Immature natural killer cell (primary cell): Measurements from ENCODE around the gene ITGA7. TPM values are rescaled to one million over a fixed set of nuclear protein-coding genes. Genes with fewer than 3 reads are reported as not detected.

ENCODE experiments used
- DNase-seq, 3 donors: peaks; one replicate each; pipeline ENCODE4 v3.0.0; 2022; ENCODE audit warnings: mixed read lengths in 1 of 3
- H3K27ac Mint-ChIP-seq, 6 donors: one replicate each; pipeline ENCODE4 v1.8.0; 2020; ENCODE audit warnings: mixed read lengths in 6 of 6, mild to moderate bottlenecking in 5 of 6, inconsistent platforms in 4 of 6, moderate library complexity in 3 of 6
- H3K27me3 Mint-ChIP-seq, 3 donors: one replicate each; pipeline ENCODE4 v1.8.0; 2020 to 2021; ENCODE audit warnings: low read depth in 3 of 3, mild to moderate bottlenecking in 3 of 3, mixed read lengths in 3 of 3, moderate library complexity in 3 of 3, inconsistent platforms in 1 of 3
- H3K36me3 Mint-ChIP-seq, 3 donors: one replicate each; pipeline ENCODE4 v1.8.0; 2020; ENCODE audit warnings: mixed read lengths in 3 of 3, inconsistent platforms in 2 of 3, mild to moderate bottlenecking in 2 of 3
- H3K4me1 Mint-ChIP-seq, 2 donors: one replicate each; pipeline ENCODE4 v1.8.0; 2020; ENCODE audit warnings: inconsistent platforms in 2 of 2, mild to moderate bottlenecking in 2 of 2, mixed read lengths in 2 of 2, moderate library complexity in 1 of 2
- H3K4me3 Mint-ChIP-seq, 5 donors: one replicate each; pipeline ENCODE4 v1.8.0; 2020; ENCODE audit warnings: mild to moderate bottlenecking in 5 of 5, mixed read lengths in 5 of 5, inconsistent platforms in 3 of 5, moderate library complexity in 3 of 5
- H3K9me3 Mint-ChIP-seq, 6 donors: one replicate each; pipeline ENCODE4 v1.8.0; 2020; ENCODE audit warnings: mild to moderate bottlenecking in 6 of 6, mixed read lengths in 6 of 6, inconsistent platforms in 4 of 6, moderate library complexity in 3 of 6
- polyA plus RNA-seq, 3 donors: library from polyadenylated mRNA; unstranded; fragments of 300-500 nt; fragmentation: Illumina TruSeq; gene quantifications; one replicate each; pipeline ENCODE4 v1.2.3, GENCODE V29; 2021

ITGA7 gene
- polyA plus RNA-seq, 3 donors from 2014 or later, result 0.31 TPM; not detected in 2

DNA sequence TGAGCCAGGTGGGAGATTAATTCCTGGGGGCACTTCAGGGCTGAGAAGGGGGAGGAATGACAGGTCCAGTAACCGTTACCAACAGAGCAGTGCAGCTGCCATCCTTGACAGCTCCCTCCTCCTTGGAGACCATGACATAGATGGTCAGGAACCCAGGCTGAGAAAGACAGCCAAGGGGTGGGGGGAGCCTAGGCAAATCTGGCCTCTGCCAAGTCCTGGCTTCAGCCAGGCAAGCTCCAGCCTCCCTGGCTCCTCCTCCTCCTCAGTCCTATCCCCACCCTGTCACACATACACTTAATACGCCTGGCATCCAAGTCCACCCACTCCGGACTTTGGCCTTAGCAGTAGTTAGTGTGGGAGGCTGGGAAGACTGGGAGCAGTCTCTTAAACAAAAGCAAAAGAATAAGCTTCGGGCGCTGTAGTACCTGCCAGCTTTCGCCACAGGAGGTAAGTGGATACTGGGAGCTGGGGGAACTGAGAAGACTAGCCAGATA, 12.4 kb upstream of the ITGA7 start, which contains the start of gene RDH5:
TSS of gene RDH5 (plus strand) at position 323 of the 494 bp plus-strand sequence. CDS start 792 bp downstream, outside the sequence.
- Mint-ChIP-seq H3K36me3 (peaks cover 0 to 7% (median 0%) of the 10 kb centered on the region in 3 donors), H3K27ac (peak within 1 kb of the TSS in 4 of 6 donors; percentile 39 to 72 (median 64)), H3K27me3 (peaks cover 11 to 18% (median 15%) of the 10 kb centered on the region in 3 donors), H3K9me3 (no peaks in the 10 kb centered on the region), H3K4me3 (peak within 1 kb of the TSS in 3 of 5 donors; percentile 30 to 74 (median 33)), H3K4me1 (peaks cover 49 to 65% of the 10 kb centered on the region in 2 donors)
- no peak for DNase-seq

DNA sequence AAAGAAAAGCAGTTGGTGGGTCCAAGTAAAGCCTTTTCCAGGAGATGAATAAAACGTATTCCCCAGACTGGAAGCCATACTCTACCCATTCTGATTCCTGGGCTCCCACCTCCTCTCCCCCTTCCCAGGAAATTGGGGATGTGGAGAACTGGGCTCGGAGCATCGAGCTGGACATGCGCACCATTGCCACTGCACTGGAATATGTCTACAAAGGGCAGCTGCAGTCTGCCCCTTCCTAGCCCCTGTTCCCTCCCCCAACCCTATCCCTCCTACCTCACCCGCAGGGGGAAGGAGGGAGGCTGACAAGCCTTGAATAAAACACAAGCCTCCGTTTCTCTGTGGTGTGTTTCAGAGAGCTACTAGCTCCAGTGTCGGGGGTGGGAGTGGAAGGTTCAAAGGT, 11.7 kb upstream of the ITGA7 start:
- Mint-ChIP-seq H3K4me1 (peaks cover 43 to 60% of the 10 kb centered on the region in 2 donors), H3K27me3 (peaks cover 11 to 21% (median 15%) of the 10 kb centered on the region in 3 donors), H3K4me3 (peak overlapping the region in 1 of 5 donors; percentile 33), H3K9me3 (no peaks in the 10 kb centered on the region), H3K36me3 (peaks cover 0 to under 1% (median 0%) of the 10 kb centered on the region in 3 donors), H3K27ac (peak overlapping the region in 1 of 6 donors; percentile 28)
- DNase-seq, result no peak

DNA sequence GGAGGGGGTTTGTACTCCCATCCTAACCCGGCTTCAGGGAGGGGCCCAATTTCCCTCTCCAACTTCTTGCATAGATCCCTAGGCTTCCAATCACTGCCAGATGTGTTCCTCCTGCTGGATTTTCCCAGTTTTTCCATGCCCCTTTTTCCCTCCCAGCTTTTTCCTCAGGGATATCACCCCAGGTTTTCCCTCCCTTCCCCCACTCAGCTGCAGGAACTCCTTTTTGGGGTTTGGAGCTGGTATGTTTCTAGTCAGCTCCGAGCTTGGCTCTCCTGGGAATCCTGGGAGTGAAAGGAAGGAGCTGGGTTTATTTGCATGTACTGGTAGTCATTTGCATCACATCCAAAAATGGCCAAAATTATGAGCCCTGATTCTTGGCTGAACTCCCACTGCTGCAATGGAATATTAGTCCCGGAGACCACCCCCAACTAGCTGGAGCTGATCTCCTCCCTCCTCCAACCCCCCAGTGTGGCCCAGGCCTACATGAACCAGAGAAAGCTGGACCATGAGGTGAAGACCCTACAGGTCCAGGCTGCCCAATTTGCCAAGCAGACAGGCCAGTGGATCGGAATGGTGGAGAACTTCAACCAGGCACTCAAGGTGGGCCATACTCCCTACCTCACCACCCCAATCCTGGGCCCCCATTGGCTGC, 11.0 kb upstream of the ITGA7 start:
- H3K4me3 Mint-ChIP-seq, result no peak overlapping the region
- peak overlapping the region in 1 of 6 donors; percentile 22 for H3K27ac Mint-ChIP-seq
- DNase-seq, result no peak
- H3K27me3 Mint-ChIP-seq, result peaks cover 11 to 19% (median 15%) of the 10 kb centered on the region in 3 donors
- peaks cover 43 to 58% of the 10 kb centered on the region in 2 donors for H3K4me1 Mint-ChIP-seq
- H3K36me3 Mint-ChIP-seq, result no peaks in the 10 kb centered on the region
- no peaks in the 10 kb centered on the region for H3K9me3 Mint-ChIP-seq

DNA sequence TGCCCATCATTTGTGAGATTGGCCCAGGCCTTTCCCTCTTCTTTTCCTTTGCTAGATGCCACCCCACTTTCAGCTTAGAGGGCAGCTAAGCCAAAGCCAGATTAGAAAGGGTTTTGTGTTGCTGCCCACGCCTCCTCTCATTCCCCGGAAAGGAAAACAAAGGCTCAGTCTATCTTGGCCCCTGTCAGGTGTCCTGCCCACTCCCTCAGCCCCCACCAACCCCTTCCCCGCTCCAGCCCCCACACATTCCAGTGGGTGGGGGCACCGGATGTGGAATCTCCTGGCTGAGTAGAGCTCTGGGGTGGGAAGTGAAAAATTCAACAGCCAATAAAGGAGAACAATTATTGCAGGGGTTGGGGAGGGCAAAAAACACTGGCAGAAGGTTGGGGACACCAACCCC, 10.3 kb upstream of the ITGA7 start:
- Mint-ChIP-seq H3K9me3 (no peaks in the 10 kb centered on the region), H3K27me3 (peaks cover 11 to 18% (median 15%) of the 10 kb centered on the region in 3 donors)

DNA sequence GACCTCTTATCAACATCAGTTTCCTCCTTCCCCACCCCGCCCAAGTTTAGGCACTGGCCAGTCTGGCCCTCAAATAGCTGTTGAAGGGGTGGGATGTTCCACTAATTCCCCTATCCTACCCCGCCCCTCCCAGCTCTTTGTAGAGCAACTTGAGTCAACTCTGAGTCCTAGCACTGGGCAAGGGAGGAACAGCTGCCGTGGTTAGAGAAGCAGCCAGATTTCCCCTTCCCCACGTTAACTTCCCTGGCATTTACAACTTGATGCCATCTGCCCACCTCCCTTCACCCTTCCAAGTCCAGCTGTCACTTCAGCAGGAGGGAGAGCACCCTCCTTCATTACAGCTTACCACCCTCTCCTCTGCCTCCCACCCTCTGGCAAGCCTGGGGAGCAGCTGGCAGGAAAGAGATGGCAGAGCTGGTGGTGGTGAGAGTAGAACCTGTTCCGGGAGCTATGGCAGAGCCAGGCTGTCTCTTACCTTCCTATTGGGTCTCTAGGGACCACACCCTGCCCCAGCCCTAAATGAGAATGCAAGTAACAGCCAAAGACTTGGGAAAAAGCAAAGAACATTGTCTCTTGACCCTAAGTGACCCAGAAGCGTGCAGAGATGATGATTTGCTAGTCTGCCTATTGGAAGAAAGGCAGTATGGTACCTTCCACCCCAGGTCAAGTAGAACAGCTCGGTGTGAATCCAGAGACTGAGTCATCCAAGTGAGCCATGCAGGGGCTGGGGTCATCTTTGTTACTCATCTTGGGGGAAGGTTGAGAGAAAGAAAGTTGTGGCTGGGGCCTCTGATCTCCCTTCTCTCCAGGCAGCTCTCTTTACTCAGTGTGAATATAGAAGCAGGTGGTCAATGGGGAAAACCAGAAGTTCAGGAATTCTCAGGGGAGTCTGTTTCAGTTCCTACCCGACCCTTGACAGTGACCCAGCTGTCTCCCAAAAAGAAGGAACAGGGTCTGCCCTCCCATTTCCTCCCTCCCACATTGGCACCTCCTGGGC, 9.6 kb upstream of the ITGA7 start:
- Mint-ChIP-seq H3K36me3 (no peaks in the 10 kb centered on the region), H3K4me3 (peak overlapping the region; percentile 84 to 92 (median 89)), H3K9me3 (no peaks in the 10 kb centered on the region), H3K4me1 (peaks cover 42 to 58% of the 10 kb centered on the region in 2 donors), H3K27ac (peak overlapping the region; percentile 59 to 94 (median 90)), H3K27me3 (peaks cover 11 to 19% (median 15%) of the 10 kb centered on the region in 3 donors)
- DNase-seq, result no peak

More for the DNA sequence above, 10.3 kb upstream of the ITGA7 start:
- Mint-ChIP-seq H3K27ac (peak overlapping the region in 2 of 6 donors; percentile 65 to 80), H3K36me3 (no peaks in the 10 kb centered on the region), H3K4me1 (peaks cover 42 to 58% of the 10 kb centered on the region in 2 donors), H3K4me3 (peak overlapping the region in 1 of 5 donors; percentile 88)
- no peak for DNase-seq

DNA sequence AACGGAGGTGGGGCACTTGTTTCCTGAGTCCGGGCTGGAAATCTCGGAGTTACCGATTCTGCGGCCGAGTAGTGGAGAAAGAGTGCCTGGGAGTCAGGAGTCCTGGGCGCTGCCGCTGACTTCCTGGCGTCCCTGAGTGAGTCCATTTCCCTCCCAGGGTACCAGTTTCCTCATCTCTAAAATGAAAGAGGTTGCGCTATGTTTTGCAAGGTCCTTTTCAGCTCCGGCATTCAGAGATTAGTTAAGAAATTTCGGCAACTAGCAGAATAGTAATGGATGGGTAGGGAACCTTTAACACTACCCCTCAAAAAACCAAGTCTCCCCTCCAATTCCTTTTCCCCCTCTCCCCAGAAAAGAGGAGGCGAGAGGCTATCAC, 8.9 kb upstream of the ITGA7 start:
- DNase-seq, result no peak
- peaks cover 11 to 20% (median 15%) of the 10 kb centered on the region in 3 donors for H3K27me3 Mint-ChIP-seq
- no peaks in the 10 kb centered on the region for H3K36me3 Mint-ChIP-seq
- H3K4me3 Mint-ChIP-seq, result peak overlapping the region; percentile 84 to 92 (median 89)
- no peaks in the 10 kb centered on the region for H3K9me3 Mint-ChIP-seq
- H3K27ac Mint-ChIP-seq, result peak overlapping the region; percentile 85 to 94 (median 93)
- H3K4me1 Mint-ChIP-seq, result peaks cover 42 to 58% of the 10 kb centered on the region in 2 donors

DNA sequence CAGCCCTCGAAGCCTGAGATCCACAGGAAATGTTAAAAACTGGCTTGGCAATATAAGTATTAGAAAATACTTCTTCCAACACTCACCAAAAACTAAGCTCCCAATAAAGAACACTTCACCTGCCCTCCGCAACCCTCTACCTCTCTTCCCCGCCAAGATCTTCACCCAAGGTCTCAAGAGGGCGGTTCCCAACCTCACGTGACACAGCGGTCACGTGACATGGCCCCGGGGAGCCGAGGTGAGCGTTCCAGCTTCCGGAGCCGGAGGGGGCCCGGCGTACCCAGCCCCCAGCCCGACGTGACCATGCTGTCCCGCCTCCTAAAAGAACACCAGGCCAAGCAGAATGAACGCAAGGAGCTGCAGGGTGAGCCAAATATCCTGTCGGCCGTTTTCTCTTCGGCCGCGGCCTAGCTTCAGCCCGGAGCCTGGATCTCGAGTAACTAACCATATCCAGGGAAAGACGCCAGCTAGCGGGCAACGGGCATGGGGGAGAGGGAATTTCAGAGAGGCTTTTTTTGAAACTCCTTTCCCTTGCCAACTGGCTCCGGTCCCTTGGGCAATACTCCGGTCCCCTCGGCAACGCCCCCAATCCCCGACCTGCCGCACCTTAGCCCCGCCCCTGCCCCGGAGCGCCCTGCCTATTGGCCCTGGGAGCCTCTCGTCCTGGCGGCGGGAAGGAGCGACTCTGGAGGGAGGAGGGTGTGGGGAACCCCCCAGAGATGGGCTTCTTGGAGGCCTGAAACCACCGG, 8.3 kb upstream of the ITGA7 start, which contains the start of gene BLOC1S1:
TSS of gene BLOC1S1 (plus strand) at position 214 of the 749 bp plus-strand sequence. CDS start at position 220, 6 bp downstream.
- DNase-seq, result peak; percentile 88 to 90 (median 89)
- Mint-ChIP-seq H3K9me3 (no peaks in the 10 kb centered on the region), H3K36me3 (no peaks in the 10 kb centered on the region), H3K27me3 (peaks cover 11 to 20% (median 15%) of the 10 kb centered on the region in 3 donors), H3K27ac (peak within 1 kb of the TSS; percentile 85 to 94 (median 93)), H3K4me1 (peaks cover 41 to 56% of the 10 kb centered on the region in 2 donors), H3K4me3 (peak within 1 kb of the TSS; percentile 84 to 92 (median 89))

DNA sequence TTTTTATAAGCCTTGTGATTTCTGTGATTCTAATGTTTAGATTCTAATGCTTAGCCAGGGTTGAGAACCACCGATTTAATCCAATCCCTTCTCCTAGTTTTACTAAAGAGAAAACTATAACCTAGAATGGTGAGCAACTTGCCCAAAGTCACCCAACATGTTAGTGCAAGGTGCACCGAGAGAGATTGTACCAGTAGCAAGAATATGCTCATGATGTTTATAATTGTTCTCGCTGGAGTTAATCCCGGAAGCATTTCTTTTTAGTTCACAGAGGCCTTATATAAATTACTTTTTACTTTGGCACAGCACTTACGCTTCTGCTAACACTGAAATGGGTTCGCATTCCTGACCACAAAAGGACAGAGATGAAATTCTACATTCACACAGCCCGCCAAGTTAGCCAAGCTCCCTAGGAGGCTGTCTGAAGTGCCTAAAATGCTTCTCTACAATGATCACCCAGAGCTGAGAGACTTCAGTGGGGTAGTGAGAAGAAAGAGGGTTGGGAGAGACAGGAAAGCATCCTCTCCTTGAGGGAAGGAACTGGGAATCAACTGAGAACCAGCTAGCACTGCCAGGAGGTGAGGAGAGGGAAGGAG, 7.6 kb upstream of the ITGA7 start:
- H3K4me3 Mint-ChIP-seq, result peak overlapping the region; percentile 84 to 92 (median 89)
- peaks cover 11 to 20% (median 15%) of the 10 kb centered on the region in 3 donors for H3K27me3 Mint-ChIP-seq

DNA sequence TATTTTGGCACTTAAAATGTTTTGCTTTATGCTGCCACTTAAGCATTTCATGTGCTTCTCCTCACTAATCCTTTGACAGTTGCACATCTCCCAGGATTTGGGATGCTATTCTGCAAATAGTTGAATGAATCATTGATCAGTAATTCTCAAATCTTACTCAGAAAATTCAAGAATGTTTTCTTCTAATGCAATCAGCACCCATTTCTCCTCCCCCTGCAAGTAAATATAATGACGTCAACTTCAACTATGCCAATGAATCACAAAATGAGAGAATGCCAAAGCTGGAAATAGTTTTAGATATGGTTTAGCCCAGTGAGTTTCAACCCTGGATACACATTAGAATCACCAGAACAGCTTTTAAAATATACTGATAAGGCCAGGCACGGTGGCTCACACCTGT, 6.0 kb upstream of the ITGA7 start:
- Mint-ChIP-seq H3K9me3 (no peaks in the 10 kb centered on the region), H3K27ac (no peak overlapping the region), H3K36me3 (no peaks in the 10 kb centered on the region), H3K4me3 (peak overlapping the region in 1 of 5 donors; percentile 11), H3K27me3 (peaks cover 11 to 28% (median 27%) of the 10 kb centered on the region in 3 donors), H3K4me1 (peaks cover 29 to 44% of the 10 kb centered on the region in 2 donors)
- DNase-seq, result no peak

More for the DNA sequence above, 7.6 kb upstream of the ITGA7 start:
- no peaks in the 10 kb centered on the region for H3K9me3 Mint-ChIP-seq
- no peaks in the 10 kb centered on the region for H3K36me3 Mint-ChIP-seq
- H3K4me1 Mint-ChIP-seq, result peaks cover 34 to 48% of the 10 kb centered on the region in 2 donors
- H3K27ac Mint-ChIP-seq, result peak overlapping the region; percentile 85 to 94 (median 93)
- DNase-seq, result no peak

DNA sequence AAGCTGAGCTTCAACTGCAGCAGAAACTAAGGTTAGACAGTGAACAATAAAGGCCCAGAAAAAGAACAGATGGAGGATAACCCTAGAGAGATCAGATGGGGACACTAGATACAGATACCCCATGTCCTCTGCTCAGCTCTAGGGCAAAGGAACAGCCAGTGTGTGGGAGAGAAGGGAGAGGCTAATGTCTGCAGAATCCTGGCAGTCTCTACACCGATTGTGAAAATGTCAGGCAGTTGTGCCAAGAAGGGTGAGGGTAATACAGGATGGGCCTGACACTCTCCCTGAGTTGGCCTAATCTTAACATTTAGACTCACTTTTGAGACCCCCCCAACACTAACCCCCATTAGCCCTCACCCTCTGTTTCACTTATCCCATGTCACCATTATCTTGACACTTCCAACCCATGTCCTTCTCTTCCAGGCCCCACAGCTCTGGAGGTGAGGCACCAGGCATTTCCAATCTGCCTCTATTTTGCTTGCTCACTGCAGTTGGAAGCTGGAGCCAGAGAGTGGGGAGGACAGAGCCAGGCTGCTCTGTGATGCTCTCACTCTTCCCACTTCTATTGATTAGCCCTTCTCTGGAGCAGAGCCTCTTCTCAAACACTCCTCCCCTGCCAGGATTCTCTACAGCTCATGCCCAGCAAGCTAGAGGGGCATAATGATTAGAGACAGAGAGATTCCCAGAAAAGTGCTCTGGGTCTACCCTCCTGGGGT, 5.2 kb upstream of the ITGA7 start:
- Mint-ChIP-seq H3K4me3 (no peak overlapping the region), H3K27ac (no peak overlapping the region), H3K36me3 (no peaks in the 10 kb centered on the region), H3K27me3 (peaks cover 14 to 34% (median 31%) of the 10 kb centered on the region in 3 donors), H3K4me1 (peaks cover 32 to 44% of the 10 kb centered on the region in 2 donors), H3K9me3 (no peaks in the 10 kb centered on the region)
- DNase-seq, result no peak

DNA sequence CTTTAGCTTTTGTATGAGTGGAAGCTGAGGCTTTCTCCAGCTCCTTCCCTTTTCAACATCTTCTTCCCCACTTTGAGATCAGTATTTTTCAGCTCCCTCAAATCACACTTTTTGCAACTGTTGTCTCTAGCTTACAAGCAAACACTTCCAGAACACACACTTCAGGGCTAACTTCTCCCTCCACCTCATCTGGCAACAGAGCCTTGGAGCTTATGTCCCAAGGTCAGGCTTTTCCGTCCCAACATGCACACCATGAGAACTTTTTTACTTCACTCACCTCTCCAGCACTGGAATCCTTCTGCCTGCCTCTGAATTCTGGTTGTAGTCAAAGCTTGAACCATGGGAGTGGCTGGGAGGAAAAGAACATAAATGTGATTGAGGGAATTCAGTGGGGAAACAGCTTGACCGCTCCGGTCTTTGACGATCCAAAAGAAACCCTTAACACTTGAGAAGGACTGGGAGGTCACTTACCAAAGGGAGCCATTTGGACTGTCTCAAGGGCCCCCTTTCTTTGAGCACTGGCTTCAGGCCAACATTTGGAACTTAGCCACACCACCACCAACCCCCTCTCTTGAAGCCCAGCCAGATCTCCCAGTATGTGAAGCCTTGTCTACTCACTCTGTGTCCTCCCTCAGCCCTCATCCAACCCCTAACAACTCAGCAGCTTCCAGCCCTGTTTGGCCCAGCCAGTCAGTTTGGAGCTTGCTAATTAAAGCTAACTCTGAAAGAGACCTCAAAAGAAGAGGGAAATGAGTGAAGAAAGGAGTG, 4.3 kb upstream of the ITGA7 start:
- Mint-ChIP-seq H3K27ac (no peak overlapping the region), H3K9me3 (no peaks in the 10 kb centered on the region), H3K27me3 (peaks cover 13 to 37% (median 33%) of the 10 kb centered on the region in 3 donors), H3K4me1 (peaks cover 33 to 40% of the 10 kb centered on the region in 2 donors), H3K4me3 (no peak overlapping the region), H3K36me3 (no peaks in the 10 kb centered on the region)
- no peak for DNase-seq
